ENCODE data around the gene SHISAL1. TPM values are rescaled to one million over a fixed set of nuclear protein-coding genes. Genes with fewer than 3 reads are reported as not detected.
"Not testable (repeated sequence)": the region's sequence is repeated elsewhere in the genome, so short reads cannot be mapped to it uniquely, and the experiment has no call there.

The SHISAL1 gene
- total and polyA plus RNA-seq, 10 donors, result 0.10 to 0.47 (median 0.22) TPM

GRCh38 chr22:44242946-44243724 lies 69.6 kb downstream of the SHISAL1 start:
- 78 to 85% (median 84%) methylated on average over 15 to 17 of the region's 17 CpGs for WGBS, 5 donors
- peaks cover 0 to 68% (median 0%) of the 10 kb centered on the region in 7 donors for H3K27me3 ChIP-seq (replicated peaks in 1 of 7)
- DNase-seq, result no peak

GRCh38 chr22:44241121-44241520 lies 71.6 kb downstream of the SHISAL1 start:
- H3K9me3 ChIP-seq; intact Hi-C loops (cut with DNase I; ENCODE audit: low total_unique reads); H3K4me1 ChIP-seq; DNase-seq; H3K4me3 ChIP-seq; H3K27ac ChIP-seq; H3K36me3 ChIP-seq: not testable (repeated sequence)
- peaks cover 0 to 61% (median 0%) of the 10 kb centered on the region in 7 donors for H3K27me3 ChIP-seq (replicated peaks in 1 of 7)
- 87 to 95% (median 90%) methylated on average over 3 of the region's 3 CpGs for WGBS, 5 donors

More at GRCh38 chr22:44242946-44243724, 69.6 kb downstream of the SHISAL1 start:
- no peak overlapping the region for H3K4me3 ChIP-seq
- H3K4me1 ChIP-seq, result no peaks in the 10 kb centered on the region
- H3K9me3 ChIP-seq, result no peaks in the 10 kb centered on the region
- no peaks in the 10 kb centered on the region for H3K36me3 ChIP-seq
- H3K27ac ChIP-seq, result no peak overlapping the region
- intact Hi-C loops (cut with DNase I; ENCODE audit: low total_unique reads), result no loop called here
- TF ChIP-seq POLR2A (IDR thresholded peaks at IDR 0.05), result no peak
- no peak for TF ChIP-seq CTCF (IDR thresholded peaks at IDR 0.05 in 8 of 11, conservative IDR thresholded peaks at IDR 0.05 in 3 of 11)
- TF ChIP-seq POLR2AphosphoS5 (IDR thresholded peaks at IDR 0.05), result no peak

GRCh38 chr22:44237290-44237689 lies 75.5 kb downstream of the SHISAL1 start:
- no peak overlapping the region for H3K27ac ChIP-seq
- no peak for DNase-seq
- no peaks in the 10 kb centered on the region for H3K4me1 ChIP-seq
- intact Hi-C loops (cut with DNase I; ENCODE audit: low total_unique reads), result no loop called here
- H3K27me3 ChIP-seq (replicated peaks in 1 of 7), result peaks cover 0 to 27% (median 0%) of the 10 kb centered on the region in 7 donors
- no peak for TF ChIP-seq POLR2AphosphoS5 (IDR thresholded peaks at IDR 0.05)
- no peak for TF ChIP-seq POLR2A (IDR thresholded peaks at IDR 0.05)
- no peak for TF ChIP-seq CTCF (IDR thresholded peaks at IDR 0.05 in 8 of 11, conservative IDR thresholded peaks at IDR 0.05 in 3 of 11)
- no peak overlapping the region for H3K4me3 ChIP-seq
- no peaks in the 10 kb centered on the region for H3K9me3 ChIP-seq
- H3K36me3 ChIP-seq, result no peaks in the 10 kb centered on the region

GRCh38 chr22:44234372-44234771 lies 78.4 kb downstream of the SHISAL1 start:
- intact Hi-C loops (cut with DNase I; ENCODE audit: low total_unique reads); DNase-seq; H3K36me3 ChIP-seq; H3K4me1 ChIP-seq; H3K27ac ChIP-seq; H3K4me3 ChIP-seq; H3K9me3 ChIP-seq: not testable (repeated sequence)
- WGBS, 5 donors, result 93 to 97% (median 96%) methylated on average over 12 of the region's 12 CpGs
- H3K27me3 ChIP-seq (replicated peaks in 1 of 7), result peaks cover 0 to 12% (median 0%) of the 10 kb centered on the region in 7 donors

GRCh38 chr22:44231233-44231632 lies 81.5 kb downstream of the SHISAL1 start:
- intact Hi-C loops (cut with DNase I; ENCODE audit: low total_unique reads), result no loop called here
- no peak for TF ChIP-seq POLR2AphosphoS5 (IDR thresholded peaks at IDR 0.05)
- TF ChIP-seq CTCF (IDR thresholded peaks at IDR 0.05 in 8 of 11, conservative IDR thresholded peaks at IDR 0.05 in 3 of 11), result no peak
- TF ChIP-seq POLR2A (IDR thresholded peaks at IDR 0.05), result no peak
- Histone ChIP-seq H3K36me3 (no peaks in the 10 kb centered on the region), H3K27me3 (replicated peaks in 1 of 7) (peaks cover 0 to 4% (median 0%) of the 10 kb centered on the region in 7 donors), H3K27ac (no peak overlapping the region), H3K9me3 (peaks cover 6 to 34% (median 23%) of the 10 kb centered on the region in 8 donors), H3K4me1 (no peaks in the 10 kb centered on the region), H3K4me3 (no peak overlapping the region)
- no peak for DNase-seq
- 78 to 90% (median 84%) methylated on average over 4 of the region's 4 CpGs for WGBS, 5 donors
